HG03196 (cell line): ENCODE results near the gene TASP1.
"Not testable (repeated sequence)": the region's sequence is repeated elsewhere in the genome, so short reads cannot be mapped to it uniquely, and the experiment has no call there.

Source experiments
- ATAC-seq: cut with Tn5 transposase; IDR thresholded peaks from one replicate; pipeline ENCODE4 v1.9.1; 2021; ENCODE audit not compliant: unreplicated experiment

Gene TASP1

DNA sequence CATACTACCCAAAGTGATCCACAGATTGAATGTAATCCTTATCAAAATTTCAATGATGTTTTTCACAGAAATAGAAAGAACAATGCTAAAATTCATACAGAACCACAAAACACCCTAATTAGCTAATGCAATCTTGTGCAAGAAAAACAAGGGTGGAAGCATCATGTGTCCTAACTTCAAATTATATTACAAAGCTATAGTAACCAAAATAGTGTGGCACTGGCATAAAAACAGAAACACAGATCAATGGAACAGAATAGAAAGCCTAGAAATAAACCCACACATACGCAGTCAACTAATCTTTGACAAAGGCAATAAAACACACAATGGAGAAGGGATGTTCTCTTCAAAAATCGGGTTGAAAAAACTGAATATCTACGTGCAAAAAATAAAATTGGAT, 131.1 kb downstream of the TASP1 start:
- ATAC-seq = no peak

DNA sequence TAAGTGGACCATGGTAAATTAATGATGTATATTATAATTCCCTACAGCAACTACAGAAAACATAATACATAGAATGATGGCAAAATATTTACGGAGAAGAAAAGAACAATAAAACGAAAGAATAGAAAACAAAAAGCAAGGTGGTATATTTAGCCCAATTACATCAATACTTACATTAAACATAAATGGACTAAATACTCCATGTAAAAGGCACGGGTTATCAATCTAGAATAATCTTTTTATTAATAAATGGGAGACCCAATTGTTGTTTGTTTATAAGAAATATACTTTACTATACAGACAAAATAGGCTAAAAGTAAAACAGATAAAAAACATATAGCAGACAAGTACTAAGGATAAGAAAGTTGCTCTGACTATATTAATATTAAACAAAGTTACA, 137.2 kb downstream of the TASP1 start:
- ATAC-seq = no peak

DNA sequence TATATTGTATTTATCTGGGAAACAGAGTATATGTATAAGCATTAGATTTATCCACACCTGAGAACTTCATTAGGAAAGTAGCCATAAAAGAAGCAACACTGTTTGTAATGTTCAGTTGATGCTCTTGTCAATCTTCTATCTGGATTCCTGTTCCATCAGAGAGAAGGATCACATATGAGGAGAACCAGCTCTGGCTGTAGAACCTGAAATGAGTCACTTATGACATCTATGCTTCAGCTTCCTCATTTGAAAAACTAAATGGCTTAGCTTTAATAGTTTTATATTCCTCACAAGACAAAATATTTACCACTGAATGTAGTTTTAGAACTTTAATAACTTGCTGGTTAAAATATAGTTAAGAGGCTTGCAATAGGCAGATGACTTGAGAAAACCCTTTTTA, 144.7 kb downstream of the TASP1 start:
- ATAC-seq = no peak

DNA sequence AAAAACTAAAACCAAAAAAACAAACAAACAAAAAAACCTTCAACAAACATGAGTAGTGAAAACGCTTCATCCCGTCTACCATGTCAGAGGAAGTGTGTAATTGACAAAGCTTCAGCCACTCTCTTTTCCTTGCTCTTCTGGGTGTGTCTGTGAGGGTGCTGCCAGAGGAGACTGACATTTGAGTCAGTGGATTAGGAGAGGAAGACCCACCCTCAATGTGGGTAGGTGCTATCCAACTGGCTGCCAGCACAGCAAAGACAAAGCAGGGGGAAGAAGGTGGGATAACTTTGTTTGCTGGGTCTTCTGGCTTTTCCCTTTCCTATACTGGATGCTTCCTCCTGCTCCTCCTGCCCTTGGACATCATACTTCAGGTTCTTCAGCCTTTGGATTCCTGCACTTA, 145.6 kb downstream of the TASP1 start:
- no peak for ATAC-seq

DNA sequence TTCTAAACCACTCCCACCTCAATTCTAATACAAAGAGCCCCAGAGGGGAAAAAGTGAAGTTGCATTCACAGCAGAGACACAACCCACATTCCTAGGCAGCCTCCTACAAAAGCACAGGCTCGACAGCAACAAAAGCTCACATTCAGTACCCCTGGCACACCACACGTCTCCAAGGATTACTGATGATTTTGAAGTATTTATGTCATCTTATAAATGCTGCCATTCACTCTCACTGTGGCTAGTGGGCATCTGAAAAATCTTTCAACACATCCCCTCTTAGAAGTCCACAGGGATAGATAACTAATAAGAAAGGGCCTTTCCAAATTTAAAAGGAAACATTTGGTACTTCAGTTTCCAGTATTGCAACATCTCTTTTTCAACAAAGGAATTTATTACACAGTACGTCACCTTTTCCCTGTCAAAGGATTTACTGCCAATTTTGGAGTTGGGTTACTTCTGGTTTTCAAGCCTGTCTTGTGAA, 146.7 kb downstream of the TASP1 start:
- ATAC-seq = no peak

DNA sequence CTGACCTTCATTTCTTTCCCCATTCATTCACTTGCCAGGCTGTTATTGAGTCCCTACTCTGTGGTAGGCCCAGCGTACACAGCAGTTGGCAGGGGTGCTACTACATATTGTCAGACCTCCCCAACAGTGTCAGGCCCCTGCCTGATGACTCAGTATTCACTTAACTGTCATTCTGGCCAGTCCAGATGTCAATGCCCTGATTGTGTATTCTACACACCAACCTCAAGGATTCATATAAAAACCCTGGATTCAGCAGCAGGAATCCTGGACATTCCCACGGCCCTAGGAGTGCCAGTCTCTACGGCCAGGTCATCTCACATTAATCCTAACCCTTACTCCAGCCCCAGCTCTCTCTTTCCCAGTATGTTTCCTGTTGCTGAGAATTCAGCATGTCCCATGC, 151.5 kb downstream of the TASP1 start:
- ATAC-seq = no peak

DNA sequence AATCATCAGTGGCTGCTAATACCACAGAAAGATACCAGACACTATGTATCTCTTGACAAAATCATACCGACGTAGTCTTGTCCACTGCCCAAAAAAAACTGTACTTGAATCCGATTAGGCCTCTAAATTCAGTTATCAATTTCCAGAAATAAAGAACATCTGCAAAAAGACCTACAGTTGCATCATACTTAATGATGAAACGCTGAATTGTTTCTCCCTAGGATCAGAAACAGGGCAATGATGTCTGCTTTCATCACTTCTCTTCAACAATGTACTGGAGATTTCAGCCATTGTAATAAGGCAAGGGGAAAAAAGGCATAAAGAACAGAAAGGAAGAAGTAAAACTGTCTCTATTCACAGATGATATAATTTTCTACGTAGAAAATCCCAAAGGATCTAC, 152.0 kb downstream of the TASP1 start:
- ATAC-seq = no peak

DNA sequence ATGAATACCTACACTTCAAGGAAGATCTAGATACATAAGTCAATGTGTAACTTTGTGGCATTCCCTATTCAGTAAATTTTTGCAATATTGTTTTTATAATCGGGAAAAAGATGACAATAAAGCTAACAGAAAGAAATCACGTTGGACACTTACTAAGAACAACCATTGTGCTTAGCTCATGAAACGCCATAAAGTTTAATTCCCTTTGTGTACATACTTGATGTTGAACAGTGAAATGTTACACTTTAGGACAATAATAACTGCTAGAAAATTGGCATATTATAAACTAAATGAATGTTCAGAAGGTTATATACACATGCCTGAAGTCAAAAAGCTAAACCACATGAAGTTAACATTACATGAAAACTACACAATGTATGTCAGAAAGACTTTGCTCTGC, 153.2 kb downstream of the TASP1 start:
- no peak for ATAC-seq

DNA sequence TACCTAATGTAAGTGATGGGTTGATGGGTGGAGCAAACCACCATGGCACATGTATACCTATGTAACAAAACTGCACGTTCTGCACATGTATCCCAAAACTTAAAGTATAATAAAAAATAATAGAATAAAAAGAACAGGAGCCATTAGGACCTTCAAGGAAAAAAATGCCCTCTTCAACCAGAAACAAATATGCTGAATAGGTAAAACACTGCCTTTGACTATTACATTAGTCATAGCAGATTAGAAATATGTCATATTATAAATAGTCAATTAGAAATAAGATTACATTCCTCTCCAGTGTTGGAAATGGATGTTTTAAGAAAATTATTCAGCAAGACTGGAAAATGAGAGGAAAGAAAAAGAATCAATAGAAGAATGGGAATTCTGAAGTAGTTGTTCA, 153.7 kb downstream of the TASP1 start:
- ATAC-seq = not testable (repeated sequence)

DNA sequence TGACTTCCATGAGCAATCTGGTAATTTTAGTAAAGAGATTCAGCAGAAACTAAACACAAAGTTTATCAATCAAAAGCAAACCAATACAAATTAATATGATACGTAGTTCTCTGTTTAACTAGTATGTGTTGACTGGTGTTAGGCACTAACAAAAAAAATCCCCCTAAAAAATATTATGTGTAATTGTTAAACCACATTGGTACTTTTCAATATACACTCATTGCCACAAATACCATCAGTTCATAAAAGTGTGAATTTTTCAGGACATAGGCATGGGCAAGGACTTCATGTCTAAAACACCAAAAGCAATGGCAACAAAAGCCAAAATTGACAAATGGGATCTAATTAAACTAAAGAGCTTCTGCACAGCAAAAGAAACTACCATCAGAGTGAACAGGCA, 155.3 kb downstream of the TASP1 start:
- ATAC-seq = not testable (repeated sequence)

DNA sequence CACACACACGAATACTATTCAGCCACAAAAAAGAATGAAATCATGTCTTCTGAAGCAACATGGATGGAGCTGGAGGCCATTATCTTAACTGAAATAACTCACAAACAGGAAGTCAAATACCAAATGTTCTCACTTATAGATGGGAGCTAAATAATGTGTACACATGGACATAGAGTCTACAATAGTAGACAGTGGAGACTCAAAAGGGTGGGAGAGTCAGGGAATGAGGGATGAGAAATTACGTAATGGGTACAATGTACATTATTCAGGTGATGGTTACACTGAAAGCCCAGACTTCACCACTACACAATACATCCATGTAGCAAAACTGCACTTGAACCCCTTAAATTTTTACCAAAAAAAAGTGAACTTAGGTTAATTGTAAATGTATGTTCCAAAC, 160.4 kb downstream of the TASP1 start:
- ATAC-seq = no peak

DNA sequence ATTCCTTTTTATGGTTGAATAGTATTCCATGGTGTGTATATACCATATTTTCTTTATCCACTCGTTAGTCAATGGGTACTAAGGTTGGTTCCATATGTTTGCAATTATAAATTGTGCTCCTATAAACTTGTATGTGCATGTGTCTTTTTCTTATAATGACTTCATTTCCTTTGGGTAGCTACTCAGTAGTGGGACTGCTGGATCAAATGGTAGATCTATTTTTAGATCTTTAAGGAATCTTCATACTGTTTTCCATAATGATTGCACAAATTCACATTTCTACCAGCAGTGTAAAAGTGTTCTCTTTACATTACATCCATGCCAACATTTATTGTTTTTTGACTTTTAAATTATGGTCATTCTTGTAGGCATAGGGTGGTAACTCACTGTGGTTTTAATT, 164.3 kb downstream of the TASP1 start:
- ATAC-seq = no peak

DNA sequence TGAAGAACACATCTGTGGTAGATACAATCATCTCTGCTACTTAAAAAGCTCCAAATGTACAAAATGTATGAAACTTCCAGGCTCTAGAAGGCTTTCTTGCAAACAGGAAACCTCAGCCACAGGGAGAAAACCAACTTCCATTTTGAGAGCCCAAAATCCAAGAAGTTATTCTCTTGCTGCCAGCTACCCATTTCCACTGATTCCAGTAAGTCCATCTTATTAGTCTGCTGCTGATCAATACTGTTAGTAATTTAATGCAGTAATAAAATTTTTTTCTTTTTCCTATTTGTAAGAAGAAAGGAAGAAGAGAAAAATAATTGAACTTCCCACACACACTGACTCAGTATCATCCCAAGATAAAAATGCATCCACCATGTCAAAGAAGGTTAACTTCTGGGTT, 169.5 kb downstream of the TASP1 start:
- no peak for ATAC-seq

DNA sequence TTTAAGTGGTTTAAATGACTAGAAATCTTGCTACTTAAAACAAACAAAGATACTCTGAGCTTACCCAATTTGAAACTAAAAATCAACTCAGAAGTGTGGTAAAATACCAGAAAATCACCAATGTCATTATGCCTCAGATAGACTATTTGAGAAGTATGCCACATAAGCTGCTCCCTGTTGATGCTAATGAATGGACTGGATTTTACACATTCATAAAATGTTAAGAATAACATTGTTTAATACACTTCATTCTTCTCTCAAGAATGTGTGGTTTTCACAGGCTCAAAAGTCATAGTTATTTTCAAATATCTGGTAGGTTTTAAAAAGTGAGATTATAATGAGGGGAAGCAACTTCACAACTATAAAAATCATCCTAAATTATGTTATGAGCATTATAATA, 170.6 kb downstream of the TASP1 start:
- no peak for ATAC-seq

DNA sequence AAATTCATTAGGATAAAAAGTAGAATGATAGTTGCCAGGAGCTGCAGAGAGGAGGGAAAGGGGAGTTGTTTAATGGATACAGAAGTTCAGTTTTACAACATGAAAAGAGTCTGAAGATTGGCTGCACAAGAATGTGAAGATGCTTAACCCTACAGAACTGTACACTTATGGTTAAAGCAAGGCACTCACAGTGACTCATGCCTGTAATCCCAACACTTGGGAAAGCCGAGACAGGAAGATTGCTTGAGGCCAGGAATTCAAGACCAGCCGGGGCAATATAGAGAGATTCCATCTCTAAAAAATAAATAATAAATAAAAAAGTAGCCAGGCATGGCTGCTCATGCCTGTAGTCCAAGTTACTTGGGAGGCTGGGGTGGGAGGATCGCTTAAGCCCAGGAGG, 174.0 kb downstream of the TASP1 start:
- no peak for ATAC-seq

DNA sequence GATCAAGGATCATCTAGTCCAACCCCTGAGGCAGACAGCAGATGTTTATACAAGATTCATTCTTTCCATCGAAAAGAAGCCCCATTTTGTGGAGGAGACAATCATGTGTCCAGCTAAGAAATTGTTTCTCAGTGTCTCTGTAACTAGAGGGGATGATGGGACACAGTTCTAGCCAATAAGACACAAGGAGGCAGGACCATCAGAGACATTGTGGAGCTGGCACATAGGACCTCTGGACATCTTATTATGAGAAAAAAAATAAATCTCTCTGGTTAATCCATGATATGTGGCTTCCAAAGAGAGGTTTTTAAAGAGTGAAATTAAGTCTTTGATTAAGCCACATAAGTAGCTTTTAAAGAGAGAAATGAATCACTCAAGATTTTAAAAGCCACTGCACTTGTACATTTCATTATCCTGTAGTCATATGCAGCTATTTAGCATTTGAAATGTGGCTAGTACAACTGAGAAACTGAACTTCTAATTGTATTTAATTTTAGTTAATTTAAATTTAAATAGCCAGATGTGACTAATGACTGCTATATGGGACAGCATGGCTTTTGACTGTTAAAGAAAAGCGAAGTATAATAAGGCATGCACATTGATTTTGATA, 176.8 kb downstream of the TASP1 start:
- ATAC-seq = no peak

DNA sequence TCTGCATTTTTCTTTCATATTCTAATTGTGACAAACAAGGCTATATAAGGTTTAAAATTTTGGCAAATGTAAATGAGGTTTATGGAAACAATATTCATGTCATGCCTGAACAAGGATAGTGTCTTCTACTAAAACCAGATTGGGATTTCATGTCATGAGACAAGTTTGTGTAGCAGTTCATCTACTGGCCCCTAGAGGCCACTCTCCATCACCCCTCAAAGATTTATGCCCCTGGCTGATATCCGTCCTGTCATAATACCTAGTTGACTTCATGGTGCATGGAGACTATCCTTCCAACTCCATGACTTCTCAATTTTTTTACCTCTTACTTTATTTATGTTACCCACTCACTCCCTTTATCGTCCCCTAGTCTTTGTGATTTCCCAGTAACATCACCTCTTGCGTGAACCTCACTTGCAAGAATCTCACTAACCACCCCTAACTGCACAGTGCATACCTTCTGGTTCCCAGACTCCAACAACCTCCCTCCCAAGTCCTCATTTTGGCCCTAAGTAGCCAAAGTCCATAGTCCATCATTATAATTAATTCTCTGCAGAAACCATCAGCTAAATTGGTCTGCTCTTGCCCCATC, 179.8 kb downstream of the TASP1 start:
- peak; percentile 87 for ATAC-seq

DNA sequence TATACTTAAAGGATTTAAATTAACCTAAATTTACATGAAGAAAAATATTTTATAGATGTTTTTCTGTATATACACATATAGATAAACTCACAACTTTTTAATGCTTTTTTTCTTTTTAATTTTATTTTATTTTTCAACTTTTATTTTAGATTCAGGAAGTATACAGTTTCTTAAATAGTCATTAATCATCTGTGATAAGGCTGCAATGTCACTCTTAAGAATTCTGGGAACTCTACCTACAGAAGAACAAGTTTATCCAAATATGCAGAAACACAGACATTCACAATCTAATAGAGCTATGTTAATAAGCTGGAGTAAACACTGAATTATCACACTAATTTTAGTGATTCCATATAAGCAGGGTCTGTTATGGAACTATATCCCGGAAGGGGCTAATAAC, 181.2 kb downstream of the TASP1 start:
- ATAC-seq = no peak

DNA sequence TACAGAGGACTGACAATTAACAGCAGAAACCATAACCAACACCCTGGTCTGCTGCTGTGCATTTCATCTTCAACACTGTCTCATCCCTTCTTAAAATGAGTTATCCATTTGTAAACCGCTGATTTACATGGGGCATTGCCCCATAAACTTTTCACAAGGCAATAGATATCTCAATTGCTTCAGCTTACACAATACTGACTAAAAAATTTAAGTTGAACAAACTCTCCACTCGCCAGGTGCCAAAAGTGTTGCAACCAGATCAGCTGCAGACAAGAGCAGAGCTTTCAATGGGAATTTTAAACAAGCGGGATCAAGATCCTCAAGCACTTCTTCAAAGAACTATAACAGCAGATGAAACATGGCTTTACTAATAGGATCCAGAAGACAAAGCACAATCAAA, 183.0 kb downstream of the TASP1 start:
- no peak for ATAC-seq

DNA sequence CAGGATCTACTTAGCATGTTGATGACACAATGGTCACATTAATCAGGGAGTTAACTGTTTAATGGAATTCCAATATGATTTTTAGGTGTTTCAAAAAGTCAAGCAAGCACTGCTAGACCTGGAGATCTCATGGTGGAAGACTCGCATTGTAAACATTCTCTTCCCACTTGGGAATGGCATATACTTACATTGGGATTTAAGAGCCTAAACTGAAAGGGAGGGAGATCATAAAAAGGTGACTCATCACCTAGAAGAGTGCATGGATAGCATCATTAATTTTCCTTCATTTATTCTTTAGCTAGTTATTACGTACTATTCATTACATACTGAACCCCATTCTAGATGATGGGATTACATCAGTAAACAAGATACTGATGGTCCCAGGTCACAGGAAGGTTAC, 185.4 kb downstream of the TASP1 start:
- ATAC-seq = no peak

DNA sequence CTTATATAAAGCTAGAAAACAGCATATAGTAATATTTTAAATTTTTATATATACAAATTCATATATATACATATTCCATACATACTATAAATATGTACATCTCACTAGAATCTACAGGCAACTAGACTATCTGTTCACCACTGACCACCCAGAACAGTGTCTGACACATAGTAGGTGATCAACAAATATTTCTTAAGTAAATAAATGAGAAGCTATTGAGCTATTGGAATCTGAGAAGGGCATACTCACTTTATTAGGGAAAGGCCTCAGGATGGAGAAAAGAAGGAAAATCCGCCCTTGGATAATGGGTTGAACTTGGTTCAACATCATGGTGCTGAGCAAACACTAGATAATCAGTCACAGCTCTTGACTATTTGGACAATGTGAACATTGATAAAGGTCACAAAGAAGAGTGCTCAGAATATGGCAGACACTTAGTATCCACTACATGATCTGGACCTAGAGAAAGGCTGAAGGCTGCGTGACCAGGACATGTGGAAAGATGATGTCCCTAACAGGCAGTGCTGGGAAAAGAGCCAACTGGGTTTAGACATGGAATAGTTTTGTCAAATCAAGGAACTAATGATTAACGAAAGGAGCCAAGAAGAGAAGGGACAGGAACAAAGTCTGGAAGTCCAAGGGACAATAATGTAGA, 186.1 kb downstream of the TASP1 start:
- ATAC-seq = no peak

DNA sequence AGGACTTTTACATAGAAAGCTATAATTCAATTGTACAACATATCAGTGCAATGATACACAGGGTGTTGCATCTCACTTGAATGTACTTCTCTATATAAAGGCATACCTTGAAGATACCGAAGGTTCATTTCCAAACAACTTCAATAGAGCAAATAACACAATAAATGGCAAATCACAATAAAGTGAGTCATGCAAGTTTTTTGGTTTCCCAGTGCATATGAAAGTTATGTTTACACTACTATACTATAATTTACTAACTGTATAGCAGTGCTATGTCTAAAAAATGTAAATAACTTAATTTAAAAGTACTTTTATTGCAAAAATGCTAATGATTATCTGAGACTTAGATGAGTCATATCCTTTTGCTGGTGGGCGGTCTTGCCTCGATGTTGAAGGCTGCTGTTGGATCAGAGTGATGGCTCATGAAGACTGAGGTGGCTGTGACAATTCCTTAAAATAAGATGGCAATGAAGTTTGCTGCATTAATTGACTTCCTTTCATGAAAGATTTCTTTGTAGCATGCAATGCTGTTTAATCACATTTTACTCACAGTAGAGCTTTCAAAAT, 188.8 kb downstream of the TASP1 start:
- no peak for ATAC-seq
